Amygdala (tissue), 56 donors: ENCODE measurements around the gene PILRA.
"Not testable (repeated sequence)": the region's sequence is repeated elsewhere in the genome, so short reads cannot be mapped to it uniquely, and the experiment has no call there.

Experiments used
- DNase-seq, 56 donors: peaks; one replicate each; lab custom pipeline; 2025; lab: John Stamatoyannopoulos, UW

Gene PILRA

GRCh38 chr7:100373870-100374598, 747 bp downstream of the PILRA start:
- DNase-seq: not testable (repeated sequence)

- DNase-seq: no peak
Measured at GRCh38 chr7:100374601-100375000, 1.3 kb downstream of the PILRA start.

GRCh38 chr7:100376066-100376465, 2.8 kb downstream of the PILRA start:
- no peak for DNase-seq

GRCh38 chr7:100378114-100378755, 4.9 kb downstream of the PILRA start:
- DNase-seq: no peak

GRCh38 chr7:100380196-100380595, 6.9 kb downstream of the PILRA start:
- no peak for DNase-seq

- not testable (repeated sequence) for DNase-seq
Measured at GRCh38 chr7:100381531-100382233, 8.4 kb downstream of the PILRA start.

- DNase-seq: peak in 1 of 56 donors; percentile 23
Measured at GRCh38 chr7:100382234-100382853, 9.1 kb downstream of the PILRA start.

GRCh38 chr7:100384628-100385294, 11.5 kb downstream of the PILRA start:
- DNase-seq: no peak

- DNase-seq: no peak
Measured at GRCh38 chr7:100386940-100387339, 13.7 kb downstream of the PILRA start.

GRCh38 chr7:100387695-100388094, 14.4 kb downstream of the PILRA start:
- no peak for DNase-seq

- no peak for DNase-seq
Measured at GRCh38 chr7:100389437-100390088, 16.3 kb downstream of the PILRA start.

GRCh38 chr7:100390286-100391009, 17.2 kb downstream of the PILRA start:
- no peak for DNase-seq

GRCh38 chr7:100393233-100393905, 20.1 kb downstream of the PILRA start:
- DNase-seq: no peak

- no peak for DNase-seq
Measured at GRCh38 chr7:100394077-100394476, 20.8 kb downstream of the PILRA start.

GRCh38 chr7:100396421-100396982, 23.2 kb downstream of the PILRA start:
- no peak for DNase-seq

GRCh38 chr7:100397315-100398081, 24.2 kb downstream of the PILRA start:
- no peak for DNase-seq

GRCh38 chr7:100398239-100398638, 25.0 kb downstream of the PILRA start:
- no peak for DNase-seq

- no peak for DNase-seq
Measured at GRCh38 chr7:100400041-100400440, 26.8 kb downstream of the PILRA start.
